Tibial nerve (tissue), 4 donors: ENCODE data around the gene DPM2. TPM values are rescaled to one million over a fixed set of nuclear protein-coding genes. Genes with fewer than 3 reads are reported as not detected.

Source experiments
- DNase-seq, 2 donors: peaks; one replicate each; pipeline ENCODE4 v3.0.0-alpha.2; 2019; ENCODE audit warnings: low spot score in 2 of 2
- H3K27ac ChIP-seq, 4 donors: fragments of 200-600 bp; sonication (generic) in 3 of 4; one replicate each; pipeline ENCODE4 v1.5.1; 2017 to 2019; ENCODE audit warnings: mild to moderate bottlenecking in 1 of 4
- H3K27me3 ChIP-seq, 2 donors: fragments of 200-600 bp; sonication (generic) in 1 of 2; one replicate each; pipeline versions ENCODE4 v1.5.1 to v1.6.0; 2017 to 2019
- H3K36me3 ChIP-seq, 3 donors: fragments of 200-600 bp; sonication (generic); one replicate each; pipeline ENCODE4 v1.5.1; 2018 to 2019
- H3K4me1 ChIP-seq, 4 donors: fragments of 200-600 bp; sonication (generic) in 3 of 4; one replicate each; pipeline ENCODE4 v1.5.1; 2017 to 2019
- H3K4me3 ChIP-seq, 4 donors: fragments of 200-600 bp; sonication (generic) in 3 of 4; one replicate each; pipeline ENCODE4 v1.5.1; 2017 to 2019; ENCODE audit warnings: mild to moderate bottlenecking in 1 of 4, moderate library complexity in 1 of 4
- H3K9me3 ChIP-seq, 4 donors: fragments of 200-600 bp; sonication (generic) in 3 of 4; one replicate each; pipeline ENCODE4 v1.5.1; 2017 to 2019
- CTCF ChIP-seq, 5 experiments: fragments of 200-600 bp in 3 of 5; fragments of 450-650 bp in 2 of 5; sonication (generic) in 3 of 5; IDR thresholded peaks; one replicate each; pipeline ENCODE4 v1.5.1; 2016 to 2019; ENCODE audit warnings: antibody characterized with exemption in 5 of 5, mild to moderate bottlenecking in 3 of 5, moderate library complexity in 2 of 5
- EP300 ChIP-seq, 2 donors: sonication (generic); formaldehyde crosslinking; IDR thresholded peaks; one replicate each; pipeline ENCODE4 v1.6.1; 2017; ENCODE audit warnings: antibody characterized with exemption in 2 of 2, mild to moderate bottlenecking in 1 of 2
- POLR2A ChIP-seq, 2 donors: fragments of 450-650 bp; IDR thresholded peaks; one replicate each; pipeline ENCODE4 v1.6.1; 2017; ENCODE audit warnings: antibody characterized with exemption in 2 of 2, mild to moderate bottlenecking in 2 of 2, moderate library complexity in 2 of 2
- WGBS, 2 donors: methylation state at CpG; one replicate each; pipeline ENCODE4 v1.1.5; 2018; 5-methylcytosine and 5-hydroxymethylcytosine counted together
- total RNA-seq, 4 donors: library from RNA; depleted of rRNA; stranded (reverse); fragments of >200 nt; gene quantifications; one replicate each; pipeline ENCODE4 v1.1.0, GENCODE V29; 2016

DPM2 gene
- total RNA-seq, 4 donors from 2014 or later: 9.0 to 21.9 (median 14.7) TPM

- Histone ChIP-seq H3K36me3 (no peaks in the 10 kb centered on the region), H3K9me3 (no peaks in the 10 kb centered on the region), H3K4me3 (no peak overlapping the region), H3K27ac (no peak overlapping the region), H3K27me3 (peaks cover 0 to 45% of the 10 kb centered on the region in 2 donors), H3K4me1 (peaks cover 0 to 41% (median 26%) of the 10 kb centered on the region in 4 donors)
- TF ChIP-seq EP300 (IDR thresholded peaks at IDR 0.05) (no peak), CTCF (IDR thresholded peaks at IDR 0.05) (no peak)
- 84 to 85% methylated on average over 13 to 14 of the region's 14 CpGs for WGBS, 2 donors
- DNase-seq: no peak
Measured at GRCh38 chr9:127925959-127926905, 11.4 kb downstream of the DPM2 start.

GRCh38 chr9:127924736-127925444, 12.8 kb downstream of the DPM2 start:
- WGBS, 2 donors: 87 to 90% methylated on average over 22 of the region's 22 CpGs
- no peak for DNase-seq
- Histone ChIP-seq H3K4me1 (peaks cover 0 to 35% (median 15%) of the 10 kb centered on the region in 4 donors), H3K27ac (no peak overlapping the region), H3K9me3 (no peaks in the 10 kb centered on the region), H3K36me3 (no peaks in the 10 kb centered on the region), H3K27me3 (peaks cover 0 to 45% of the 10 kb centered on the region in 2 donors), H3K4me3 (no peak overlapping the region)
- no peak for TF ChIP-seq POLR2A (IDR thresholded peaks at IDR 0.05)

- 72% methylated on average over 8 of the region's 8 CpGs for WGBS, 2 donors
- Histone ChIP-seq H3K4me3 (no peak overlapping the region), H3K9me3 (no peaks in the 10 kb centered on the region), H3K27ac (no peak overlapping the region), H3K27me3 (peaks cover 0 to 41% of the 10 kb centered on the region in 2 donors), H3K36me3 (no peaks in the 10 kb centered on the region), H3K4me1 (peaks cover 0 to 46% (median 20%) of the 10 kb centered on the region in 4 donors)
- no peak for DNase-seq
- TF ChIP-seq CTCF (IDR thresholded peaks at IDR 0.05) (no peak), EP300 (IDR thresholded peaks at IDR 0.05) (no peak), POLR2A (IDR thresholded peaks at IDR 0.05) (no peak)
Measured at GRCh38 chr9:127923771-127924170, 13.9 kb downstream of the DPM2 start.

GRCh38 chr9:127923046-127923445, 14.6 kb downstream of the DPM2 start:
- WGBS, 2 donors: 59 to 60% methylated on average over 6 of the region's 6 CpGs
- Histone ChIP-seq H3K4me1 (peaks cover 0 to 50% (median 20%) of the 10 kb centered on the region in 4 donors), H3K36me3 (no peaks in the 10 kb centered on the region), H3K9me3 (no peaks in the 10 kb centered on the region), H3K27ac (no peak overlapping the region), H3K4me3 (no peak overlapping the region), H3K27me3 (peaks cover 0 to 33% of the 10 kb centered on the region in 2 donors)
- TF ChIP-seq POLR2A (IDR thresholded peaks at IDR 0.05) (no peak), EP300 (IDR thresholded peaks at IDR 0.05) (no peak), CTCF (IDR thresholded peaks at IDR 0.05) (no peak)
- no peak for DNase-seq

- Histone ChIP-seq H3K4me1 (peaks cover 0 to 46% (median 22%) of the 10 kb centered on the region in 4 donors), H3K36me3 (no peaks in the 10 kb centered on the region), H3K4me3 (peak overlapping the region in 1 of 4 donors; percentile 37), H3K27ac (no peak overlapping the region), H3K27me3 (peaks cover 0 to 19% of the 10 kb centered on the region in 2 donors), H3K9me3 (no peaks in the 10 kb centered on the region)
- peak; percentile 95 to 99 (median 98) for TF ChIP-seq CTCF (IDR thresholded peaks at IDR 0.05)
- TF ChIP-seq POLR2A (IDR thresholded peaks at IDR 0.05): no peak
- TF ChIP-seq EP300 (IDR thresholded peaks at IDR 0.05): peak in 1 of 2 donors; percentile 36
- DNase-seq: peak; percentile 60 to 79
- WGBS, 2 donors: 0 to 13% methylated on average over 9 to 44 of the region's 45 CpGs
Measured at GRCh38 chr9:127921557-127922120, 16.0 kb downstream of the DPM2 start.
